Raji (cell line): ENCODE results near the gene PRXL2A.

Experiments used
- POLR2A ChIP-seq: IDR thresholded peaks from 2 replicates; pipeline ENCODE4 v1.6.1; 2011; ENCODE audit warnings: low read depth, low read length, control low read depth; ENCODE audit not compliant: insufficient read depth

The PRXL2A gene

GRCh38 chr10:80462299-80462980 is 54.1 kb downstream of the PRXL2A start:
- no peak for TF ChIP-seq POLR2A

- TF ChIP-seq POLR2A = no peak
These were observed 54.8 kb downstream of the PRXL2A start for GRCh38 chr10:80462981-80463741.

- TF ChIP-seq POLR2A = no peak
These were observed 55.5 kb downstream of the PRXL2A start for GRCh38 chr10:80463868-80464267.

GRCh38 chr10:80464557-80465450 is 56.5 kb downstream of the PRXL2A start:
- no peak for TF ChIP-seq POLR2A

GRCh38 chr10:80465451-80465835 is 57.1 kb downstream of the PRXL2A start:
- no peak for TF ChIP-seq POLR2A

- TF ChIP-seq POLR2A = no peak
These were observed 57.7 kb downstream of the PRXL2A start for GRCh38 chr10:80465839-80466590.

GRCh38 chr10:80466724-80467326 is 58.5 kb downstream of the PRXL2A start:
- TF ChIP-seq POLR2A = no peak

- TF ChIP-seq POLR2A = no peak
These were observed 59.7 kb downstream of the PRXL2A start for GRCh38 chr10:80468002-80468401.

GRCh38 chr10:80468806-80469421 is 60.6 kb downstream of the PRXL2A start:
- TF ChIP-seq POLR2A = no peak

- no peak for TF ChIP-seq POLR2A
These were observed 61.9 kb downstream of the PRXL2A start for GRCh38 chr10:80470266-80470665.

GRCh38 chr10:80471001-80471400 is 62.6 kb downstream of the PRXL2A start:
- no peak for TF ChIP-seq POLR2A

- no peak; the same call in 1 of the 2 replicates for TF ChIP-seq POLR2A
These were observed 63.4 kb downstream of the PRXL2A start for GRCh38 chr10:80471715-80472233.

GRCh38 chr10:80472234-80473095 is 64.1 kb downstream of the PRXL2A start:
- TF ChIP-seq POLR2A = 0 out of 2 replicates have a peak, but pooled peaks have one; percentile 42

- no peak for TF ChIP-seq POLR2A
These were observed 64.8 kb downstream of the PRXL2A start for GRCh38 chr10:80473096-80473657.
